Measurements from ENCODE around the gene ANGPTL4. TPM values are rescaled to one million over a fixed set of nuclear protein-coding genes. Genes with fewer than 3 reads are reported as not detected.
A peak's percentile ranks its signal among the peaks of the same experiment; 100 is the strongest.

Gene ANGPTL4
- total and polyA plus RNA-seq, 2 experiments from 2014 or later: 1.9 to 2.2 TPM

GRCh38 chr19:8338835-8339234, 25.1 kb upstream of the ANGPTL4 start:
- TF ChIP-seq JUNB (IDR thresholded peaks at IDR 0.05; ENCODE audit: unreplicated experiment): no peak
- no peak for TF ChIP-seq EZH2 (IDR thresholded peaks at IDR 0.05; ENCODE audit: low read depth, unreplicated experiment)
- TF ChIP-seq REST (IDR thresholded peaks at IDR 0.05; ENCODE audit: unreplicated experiment): no peak
- TF ChIP-seq ZNF114 (CRISPR knock-in tag; IDR thresholded peaks at IDR 0.05): no peak
- TF ChIP-seq ZNF331 (CRISPR knock-in tag; IDR thresholded peaks at IDR 0.05; ENCODE audit: low read depth): no peak
- TF ChIP-seq CREB1 (CRISPR knock-in tag; IDR thresholded peaks at IDR 0.05; ENCODE audit: low read depth): no peak
- no peak for TF ChIP-seq EZH2phosphoT487 (IDR thresholded peaks at IDR 0.05; ENCODE audit: unreplicated experiment)
- TF ChIP-seq POLR2AphosphoS5 (IDR thresholded peaks at IDR 0.05; ENCODE audit: low read depth): no peak
- TF ChIP-seq ZNF462 (CRISPR knock-in tag; IDR thresholded peaks at IDR 0.05): no peak
- Histone ChIP-seq H3F3A (replicated peaks; ENCODE audit: low read depth) (peaks cover 10% of the 10 kb centered on the region), H3K79me2 (replicated peaks; ENCODE audit: insufficient read depth) (no peaks in the 10 kb centered on the region), H3K9me2 (ENCODE audit: insufficient read depth) (no peaks in the 10 kb centered on the region), H3K4me1 (ENCODE audit: insufficient read depth) (peaks cover 16% of the 10 kb centered on the region), H3K4me2 (no peak overlapping the region), H3K27ac (ENCODE audit: low read depth) (no peak overlapping the region), H3K36me3 (ENCODE audit: insufficient read depth) (no peaks in the 10 kb centered on the region), H4K20me1 (replicated peaks; ENCODE audit: insufficient read depth) (no peaks in the 10 kb centered on the region), H2AFZ (no peak overlapping the region), H3K27me3 (ENCODE audit: insufficient read depth) (peaks cover 31% of the 10 kb centered on the region), H3K4me3 (no peak overlapping the region)
- Mint-ChIP-seq H3K9me3 (no peaks in the 10 kb centered on the region), H3K4me1 (peaks cover 15% of the 10 kb centered on the region), H3K4me3 (no peak overlapping the region), H3K36me3 (ENCODE audit: low read depth) (no peaks in the 10 kb centered on the region), H3K27me3 (ENCODE audit: insufficient read depth, low read depth, poor library complexity) (peaks cover 46% of the 10 kb centered on the region), H3K27ac (no peak overlapping the region)
- ATAC-seq: no peak
- peak; percentile 57 for DNase-seq (ENCODE audit: low spot score)

All from GM23338 (cell line).